HG02588 (cell line): Measurements from ENCODE around the gene SMIM44.
"Not testable (repeated sequence)": the region's sequence is repeated elsewhere in the genome, so short reads cannot be mapped to it uniquely, and the experiment has no call there.

ENCODE experiments used
- ATAC-seq: cut with Tn5 transposase; IDR thresholded peaks from one replicate; pipeline ENCODE4 v1.9.1; 2021; ENCODE audit warnings: mild to moderate bottlenecking, moderate library complexity; ENCODE audit not compliant: unreplicated experiment

Gene SMIM44

DNA sequence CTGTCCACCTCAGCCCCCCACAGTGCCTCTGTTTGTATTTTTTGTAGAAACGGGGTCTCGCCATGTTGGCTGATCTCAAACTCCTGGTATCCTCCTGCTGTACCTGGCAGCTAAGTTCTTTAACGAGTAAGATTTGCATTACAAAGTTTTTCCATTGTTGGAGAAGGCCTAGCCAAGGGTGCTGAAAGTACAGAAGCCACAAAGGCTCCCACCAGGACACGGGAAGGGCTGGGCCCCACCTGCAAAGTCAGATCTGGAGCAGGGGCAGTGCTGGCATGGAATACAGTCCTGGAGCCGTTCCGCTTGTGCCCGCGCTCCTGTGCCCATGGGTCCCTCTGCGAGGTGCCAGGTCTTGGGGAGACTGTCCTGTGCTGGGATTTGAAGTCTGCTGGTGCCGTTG lies 35.0 kb upstream of the SMIM44 start:
- no peak for ATAC-seq

DNA sequence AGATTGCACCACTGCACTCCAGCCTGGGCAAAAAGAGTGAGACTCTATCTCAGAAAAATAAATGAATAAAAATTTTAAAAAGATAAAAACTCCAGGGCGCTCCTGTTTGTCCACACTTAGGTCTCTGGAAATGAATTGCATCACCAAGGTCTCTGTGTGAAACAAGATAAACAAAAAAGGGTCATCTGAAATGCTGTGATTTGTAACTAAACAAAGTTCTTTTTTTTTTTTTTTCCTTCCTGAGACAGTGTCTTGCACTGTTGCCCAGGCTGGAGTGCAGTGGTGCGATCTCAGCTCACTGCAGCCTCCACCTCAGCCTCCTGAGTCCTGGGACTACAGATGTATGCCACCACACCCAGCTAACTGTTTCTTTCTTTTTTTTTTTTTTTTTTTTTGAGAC lies 34.4 kb upstream of the SMIM44 start:
- no peak for ATAC-seq

DNA sequence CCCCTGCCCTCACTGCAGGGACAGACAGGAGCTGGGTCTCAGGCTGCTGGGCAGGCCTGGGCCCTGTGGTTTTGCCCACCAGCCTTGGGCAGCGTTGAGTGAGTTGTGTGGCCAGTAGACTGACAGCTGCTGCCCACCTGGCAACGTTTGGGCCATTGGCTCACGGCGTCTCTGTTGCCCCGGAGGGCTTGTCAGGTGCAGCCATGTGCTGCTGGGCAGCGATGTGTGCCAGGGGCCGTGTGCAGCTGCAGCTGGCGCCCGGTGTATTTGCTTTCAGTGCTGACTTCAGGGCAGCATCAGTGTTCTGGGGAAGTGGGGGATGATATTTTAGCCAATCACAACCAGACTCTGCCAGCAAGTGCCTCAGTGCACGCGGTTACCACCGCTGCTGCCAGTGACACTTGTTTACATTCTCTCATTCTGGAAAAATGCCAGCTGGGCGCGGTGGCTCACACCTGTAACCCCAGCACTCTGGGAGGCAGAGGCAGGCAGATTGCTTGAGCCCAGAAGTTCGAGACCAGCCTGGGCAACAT lies 33.5 kb upstream of the SMIM44 start:
- ATAC-seq: no peak

DNA sequence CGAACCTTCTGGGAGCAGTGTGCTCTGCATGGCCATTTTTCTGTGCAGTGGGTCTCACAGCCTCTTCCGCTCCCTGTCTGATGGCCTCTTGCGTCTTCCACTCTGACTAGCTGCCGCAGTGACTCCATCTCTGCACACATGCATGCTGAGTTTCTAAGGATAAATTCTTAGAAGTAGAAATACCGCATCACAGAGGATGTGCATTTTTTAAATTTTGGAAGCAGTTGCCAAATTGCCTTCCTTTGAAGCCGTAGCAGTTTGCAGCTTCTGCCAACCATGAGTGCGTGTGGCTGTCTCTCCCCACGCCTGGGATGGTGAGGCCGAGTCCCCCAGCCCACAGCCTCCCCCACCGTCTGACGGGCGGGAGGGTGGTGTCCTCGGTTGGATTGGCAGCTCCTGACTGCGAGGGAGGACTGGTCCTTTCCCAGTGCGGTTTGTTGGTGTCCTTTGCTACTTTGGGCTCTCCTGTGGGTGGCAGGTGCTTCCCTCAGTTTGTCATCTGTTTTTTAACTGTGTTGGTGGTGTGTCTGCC lies 32.7 kb upstream of the SMIM44 start:
- ATAC-seq: no peak

DNA sequence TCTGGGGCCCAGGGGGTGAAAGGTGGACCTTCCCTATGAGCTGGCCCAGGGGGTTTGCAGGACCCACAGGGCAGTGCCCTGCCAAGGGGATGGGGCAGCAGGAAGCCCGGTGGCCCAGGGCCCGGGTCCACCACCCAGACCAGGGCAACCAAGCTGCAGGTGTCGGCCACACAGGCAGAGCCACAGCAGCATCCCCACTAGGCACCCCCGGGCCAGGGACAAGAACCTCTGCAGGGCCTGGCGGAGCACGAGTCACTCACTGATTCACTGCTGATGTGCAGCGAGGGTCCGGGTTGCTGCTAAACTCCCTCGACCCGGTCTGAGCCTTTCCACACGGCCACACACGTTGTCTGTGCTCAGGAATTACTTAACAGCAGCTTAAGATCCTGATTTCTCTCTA lies 31.7 kb upstream of the SMIM44 start:
- no peak for ATAC-seq

DNA sequence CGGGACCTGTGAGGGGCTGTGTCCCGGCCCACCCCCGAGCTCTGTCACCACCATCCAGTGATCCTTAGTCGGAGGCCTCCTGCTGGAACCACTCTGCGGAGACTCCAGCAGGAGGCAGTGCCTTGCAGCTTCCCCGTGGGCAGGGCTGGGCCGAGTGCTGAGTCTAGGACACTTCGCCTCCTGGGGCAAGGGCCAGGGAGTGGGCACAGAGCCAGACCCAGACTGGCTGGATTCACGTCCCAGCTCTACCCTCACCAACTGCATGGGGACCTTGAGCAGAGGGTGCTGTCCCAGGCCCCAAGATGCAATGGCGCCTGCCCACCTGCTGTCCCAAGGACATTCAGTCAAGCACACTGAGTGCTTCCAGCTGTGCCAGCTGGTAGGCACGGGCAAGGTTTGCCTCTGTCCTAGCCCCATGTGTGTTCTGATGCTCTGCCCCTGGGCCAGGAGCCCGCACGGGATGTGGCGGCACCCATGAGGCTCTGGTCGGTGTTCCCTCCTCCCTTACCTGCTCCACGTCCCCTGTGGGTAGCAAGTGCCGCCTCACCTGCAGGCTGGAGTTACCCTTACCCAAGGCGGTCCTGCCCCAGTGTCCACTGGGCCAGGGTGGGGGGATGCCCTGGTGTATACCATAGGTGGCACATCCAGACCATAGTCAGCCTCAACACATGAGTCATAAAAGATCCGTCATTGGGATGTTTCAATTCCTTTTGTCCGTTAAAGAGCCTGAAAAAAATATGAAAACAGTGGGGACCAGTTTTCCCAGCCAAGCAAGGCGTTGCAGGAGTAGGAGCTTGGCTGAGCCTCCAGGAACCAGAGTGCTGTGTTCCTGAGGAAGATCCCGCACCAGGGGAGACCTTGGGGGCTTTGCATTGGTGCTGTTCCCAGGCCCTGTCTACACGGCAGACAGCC lies 30.2 kb upstream of the SMIM44 start:
- ATAC-seq: no peak

DNA sequence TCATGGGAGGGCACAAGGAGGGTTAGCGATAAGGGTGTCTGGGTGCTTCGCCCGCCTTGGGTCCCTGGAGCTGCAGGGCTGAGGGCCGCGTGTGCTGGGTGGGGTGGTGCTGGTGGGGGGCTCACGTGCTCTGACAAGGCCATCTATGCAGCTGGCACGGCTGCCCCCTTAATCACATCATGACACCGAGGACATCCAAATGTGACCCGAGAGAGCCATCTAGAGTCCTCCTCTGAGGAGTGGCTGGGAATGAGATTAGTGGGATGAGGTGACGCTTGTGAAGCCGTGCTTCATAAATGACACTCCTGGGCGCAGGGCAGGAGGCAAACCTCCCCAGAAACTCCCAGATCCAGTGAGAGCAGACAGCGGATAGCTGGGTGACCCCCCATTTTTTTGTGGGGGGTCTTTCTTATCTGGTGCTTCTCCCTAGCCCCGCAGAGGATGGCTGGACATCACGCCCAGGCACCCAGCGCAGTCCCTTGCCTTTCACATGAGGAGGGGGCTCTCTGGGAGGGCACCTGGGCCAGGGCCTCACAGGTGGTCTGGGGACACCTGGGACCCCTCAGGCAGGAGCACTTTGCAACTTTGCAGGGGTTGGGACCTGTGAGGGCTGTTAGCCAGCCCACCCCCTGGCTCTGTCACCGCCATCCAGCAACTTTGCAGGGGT lies 29.5 kb upstream of the SMIM44 start:
- ATAC-seq: no peak

DNA sequence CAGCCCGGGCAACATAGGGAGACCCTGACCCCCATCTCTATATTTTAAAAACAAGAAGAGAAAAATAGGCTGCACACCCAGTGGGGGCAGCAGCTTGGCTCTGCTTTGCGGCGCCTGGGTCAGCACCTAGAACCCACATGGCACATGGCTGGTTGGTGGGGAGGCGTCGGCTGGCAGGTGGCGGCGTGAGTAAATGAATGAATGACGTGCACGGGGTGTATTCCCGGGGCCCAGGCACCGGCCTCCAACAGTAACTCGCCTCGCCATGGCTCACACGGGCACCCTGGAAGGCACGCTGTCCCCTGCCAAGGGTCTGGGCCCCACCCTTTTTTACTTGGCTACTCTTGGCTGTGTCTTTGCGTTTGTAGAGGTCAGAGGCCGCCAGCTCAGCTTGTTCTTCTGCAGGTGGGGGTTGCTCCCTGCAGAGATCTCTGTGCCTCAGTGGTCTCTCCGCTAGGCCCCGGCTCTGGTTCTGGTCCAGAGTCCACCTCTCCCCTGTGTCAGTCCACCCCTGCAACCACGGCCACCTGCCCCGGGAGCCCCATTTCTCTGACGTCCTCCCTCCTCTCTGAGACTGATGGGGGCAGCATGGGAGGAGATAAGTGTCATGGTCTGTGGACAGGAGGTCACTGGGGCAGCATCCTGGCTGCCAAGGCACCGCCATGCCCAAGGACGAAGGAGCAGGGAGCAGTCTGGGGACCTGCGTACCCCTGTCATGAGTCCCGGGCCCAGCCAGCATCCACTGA lies 28.4 kb upstream of the SMIM44 start:
- ATAC-seq: no peak

DNA sequence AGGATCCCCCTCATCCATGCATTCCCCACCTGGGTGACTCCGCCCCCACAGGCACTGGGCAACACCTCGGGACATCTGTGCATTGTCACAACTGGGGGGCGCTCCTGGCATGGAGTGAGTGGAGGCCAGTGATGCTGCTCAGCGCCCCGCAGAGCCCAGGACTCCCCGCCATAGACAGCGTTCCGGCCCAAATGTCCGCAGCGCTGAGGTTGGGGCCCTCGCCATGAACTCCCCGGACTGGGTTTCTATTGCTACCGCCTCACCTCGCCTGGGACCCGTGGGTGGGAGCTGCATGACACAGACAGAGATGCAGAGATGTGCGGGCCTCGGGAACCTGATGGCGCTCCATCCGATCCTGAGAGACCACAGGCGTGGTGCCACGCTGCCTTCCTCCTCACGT lies 27.5 kb upstream of the SMIM44 start:
- no peak for ATAC-seq

DNA sequence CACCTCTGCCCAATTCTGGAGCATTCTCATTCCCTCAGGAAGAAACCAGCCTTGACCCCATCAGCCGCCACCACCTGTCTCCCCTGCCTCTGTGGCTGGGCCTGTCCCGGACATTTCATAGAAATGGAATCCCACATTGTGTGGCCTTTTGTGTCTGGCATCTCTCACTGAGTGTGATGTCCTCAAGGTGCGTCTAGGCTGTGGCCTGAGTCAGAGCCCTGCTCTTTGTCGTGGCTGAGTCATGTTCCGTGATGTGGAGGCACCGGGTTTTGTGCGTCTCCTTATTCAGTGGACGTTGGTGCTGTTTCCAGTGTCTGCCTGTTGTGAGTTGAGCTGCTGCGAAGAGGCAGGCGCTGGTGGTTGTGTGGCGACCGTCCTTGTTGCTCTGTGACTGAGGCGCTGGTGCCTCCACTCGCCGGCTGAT lies 26.3 kb upstream of the SMIM44 start:
- ATAC-seq: no peak

DNA sequence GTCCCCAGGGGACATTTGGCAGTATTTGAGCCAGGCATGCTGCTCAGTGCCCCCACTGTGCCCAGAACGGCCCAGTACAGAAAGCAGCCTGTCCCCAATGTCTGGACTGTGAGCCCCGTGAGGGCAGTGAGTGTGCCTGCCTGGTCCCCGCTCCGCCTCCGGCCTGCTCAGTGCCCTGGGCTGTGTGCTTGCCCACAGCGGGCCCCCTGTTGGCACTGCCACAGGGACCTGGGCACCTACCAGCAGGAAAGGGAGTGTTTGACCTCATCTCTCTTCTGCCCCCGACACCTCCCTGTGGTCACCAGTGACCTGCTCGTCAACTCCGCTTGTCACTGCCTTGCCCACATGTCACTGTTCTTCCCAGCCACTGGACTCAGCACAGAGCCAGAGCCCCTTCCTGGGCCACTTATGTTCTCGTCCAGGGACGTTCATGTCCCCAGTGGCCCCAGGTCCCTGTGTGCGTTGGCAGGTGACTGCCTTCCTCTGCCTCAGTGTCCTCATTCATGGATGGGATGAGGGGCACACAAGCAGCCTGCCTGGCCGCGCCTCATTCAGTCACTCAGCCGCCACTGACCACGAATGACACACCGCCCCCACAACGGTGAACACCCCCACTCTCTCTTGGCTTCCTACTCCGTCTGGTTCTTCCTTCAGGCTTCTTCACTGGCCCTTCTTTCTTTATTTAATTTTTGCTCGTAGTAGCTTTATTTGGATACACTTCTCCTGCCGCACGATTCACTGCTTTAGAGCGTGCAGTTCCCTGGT lies 25.7 kb upstream of the SMIM44 start:
- ATAC-seq: no peak

DNA sequence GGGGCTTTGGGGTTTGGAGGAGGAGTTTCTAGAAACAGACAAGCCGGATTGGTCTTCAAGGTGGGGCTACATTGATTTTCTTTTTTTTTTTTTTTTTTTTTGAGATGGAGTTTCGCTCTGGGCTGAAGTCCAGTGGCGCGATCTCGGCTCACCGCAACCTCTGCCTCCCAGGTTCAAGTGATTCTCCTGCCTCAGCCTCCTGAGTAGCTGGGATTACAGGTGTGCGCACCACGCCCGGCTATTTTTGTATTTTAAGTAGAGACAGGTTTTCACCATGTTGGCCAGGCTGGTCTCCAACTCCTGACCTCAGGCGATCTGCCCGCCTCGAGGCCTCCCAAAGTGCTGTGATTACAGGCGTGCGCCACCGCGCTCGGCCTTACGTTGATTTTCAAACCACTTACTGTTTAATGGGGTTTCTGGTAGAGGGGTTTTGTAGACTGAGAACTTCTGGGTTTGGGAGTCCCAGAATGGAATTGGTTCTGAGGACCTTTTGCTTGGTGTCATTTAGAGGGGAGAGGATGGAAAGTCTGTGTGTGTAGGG lies 24.9 kb upstream of the SMIM44 start:
- not testable (repeated sequence) for ATAC-seq

DNA sequence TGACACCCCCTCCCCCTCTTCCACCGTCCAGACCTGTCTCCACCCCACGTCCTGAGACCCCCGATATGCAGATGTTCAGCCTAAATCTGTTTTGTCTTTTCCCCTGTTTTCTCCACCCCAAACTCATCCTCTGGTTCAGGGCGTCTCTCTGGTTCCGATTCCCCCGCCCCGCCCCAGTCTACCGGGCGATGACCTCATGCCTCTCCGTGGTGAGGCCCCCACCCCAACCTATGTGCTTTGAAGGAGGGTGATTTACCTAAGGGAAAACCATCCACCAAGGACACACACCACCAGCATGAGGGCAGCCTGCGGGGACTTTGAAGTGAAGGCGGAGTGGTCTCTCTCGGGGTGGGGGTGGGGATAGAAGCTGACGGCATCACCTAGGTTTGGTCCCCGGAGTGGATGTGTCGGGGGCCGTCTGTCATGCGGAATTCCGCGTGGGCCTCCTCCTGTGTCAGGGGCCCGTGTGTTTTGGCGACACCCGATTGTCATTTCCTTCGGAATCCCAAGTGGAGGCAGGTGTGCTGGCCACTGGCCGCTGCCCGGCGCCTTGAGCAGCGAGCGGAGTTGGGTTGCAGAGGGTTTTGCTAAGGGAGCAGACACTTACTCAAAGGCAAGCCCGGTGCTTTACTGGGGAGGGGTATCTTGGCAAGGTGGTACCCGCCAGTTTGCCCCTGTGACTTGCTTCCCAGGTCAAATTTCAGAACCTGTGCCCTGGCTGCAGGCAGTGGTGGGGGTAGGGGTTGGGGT lies 24.3 kb upstream of the SMIM44 start:
- no peak for ATAC-seq

DNA sequence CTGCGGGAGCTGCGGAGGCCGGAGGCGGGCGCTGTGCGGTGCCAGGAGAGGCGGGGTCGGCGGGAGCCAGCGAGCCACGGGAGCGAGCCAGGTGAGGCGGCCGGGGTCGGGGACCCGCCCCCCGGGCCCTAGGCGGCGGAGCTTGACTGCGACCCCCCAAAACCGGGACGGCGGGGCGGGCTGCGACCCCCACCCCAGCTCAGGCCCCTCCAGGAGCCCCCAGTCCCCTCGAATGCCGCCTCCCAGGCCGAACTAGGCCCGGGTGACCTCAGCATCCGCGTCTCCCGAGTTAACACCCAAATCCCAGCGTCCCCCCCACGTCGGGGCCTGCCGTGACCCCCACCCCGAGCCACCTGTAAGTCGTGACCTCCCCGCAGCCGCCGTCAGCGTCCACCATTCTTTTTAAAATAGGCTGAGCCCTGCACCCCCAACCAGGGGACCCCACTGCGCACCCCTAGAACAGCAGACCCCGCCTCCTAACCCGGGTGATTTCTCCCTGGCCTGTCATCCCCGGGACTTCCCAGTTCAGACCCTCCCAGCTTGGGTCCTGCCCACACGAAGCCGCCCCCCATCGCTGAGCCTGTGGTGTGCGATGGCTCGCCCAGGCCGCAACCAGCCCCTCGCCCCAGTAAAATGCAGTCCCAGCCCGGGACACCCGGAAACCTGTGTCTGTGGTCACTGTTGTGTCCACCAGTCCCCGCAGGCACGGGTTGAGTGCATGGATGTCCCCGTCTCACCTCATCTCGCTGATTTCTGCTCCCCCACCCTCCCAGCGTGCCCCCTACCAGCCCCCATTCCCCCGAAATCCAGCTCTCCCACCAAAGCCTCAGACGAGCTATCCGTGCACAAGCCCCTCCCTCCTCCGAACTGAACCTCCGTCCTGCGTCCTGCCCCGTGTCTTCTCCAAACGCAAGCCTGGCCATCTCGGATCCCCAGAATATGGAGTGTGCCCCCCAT lies 23.4 kb upstream of the SMIM44 start:
- ATAC-seq: peak; percentile 32

DNA sequence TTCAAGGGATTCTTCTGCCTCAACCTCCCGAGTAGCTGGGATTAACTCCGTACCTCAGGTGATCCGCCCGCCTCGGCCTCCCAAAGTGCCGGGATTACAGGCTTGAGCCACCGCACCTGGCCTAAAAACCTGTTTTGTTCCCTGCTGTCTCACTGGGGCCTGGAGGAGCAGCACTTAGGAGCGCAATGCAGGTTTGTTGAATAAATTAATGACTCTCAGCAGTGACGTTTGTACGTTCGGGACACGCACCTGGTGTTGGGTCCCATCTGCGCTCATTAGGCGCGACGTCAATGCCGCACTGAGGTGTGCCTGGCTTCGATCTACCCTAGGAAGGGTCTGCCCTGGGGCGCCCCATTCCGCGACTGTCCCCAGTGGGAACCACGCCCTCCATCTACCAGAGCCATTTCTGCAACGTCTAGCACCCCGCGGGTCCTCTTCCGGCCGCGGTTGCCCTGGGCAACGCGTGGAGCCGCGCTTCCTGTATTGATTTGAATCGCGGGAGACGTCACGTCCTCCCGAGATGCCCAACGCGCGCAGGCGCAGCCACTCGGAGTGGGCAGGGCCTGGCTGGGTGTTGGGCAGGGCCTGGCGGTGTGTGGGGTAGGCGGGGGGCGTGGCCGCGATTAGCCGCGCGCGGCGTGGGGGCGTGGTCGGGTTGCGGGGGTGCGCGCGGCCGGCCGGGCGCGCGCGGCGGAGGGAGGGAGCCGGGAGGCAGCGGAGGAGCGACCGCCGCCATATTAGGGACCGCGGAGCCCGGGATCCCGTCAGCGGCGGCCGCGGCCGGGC lies 22.6 kb upstream of the SMIM44 start, which contains the start of gene FZR1:
FZR1 (plus strand) TSS at position 714 of the 786 bp plus-strand sequence. CDS start 16,679 bp downstream, outside the sequence.
- peak; percentile 82 for ATAC-seq

DNA sequence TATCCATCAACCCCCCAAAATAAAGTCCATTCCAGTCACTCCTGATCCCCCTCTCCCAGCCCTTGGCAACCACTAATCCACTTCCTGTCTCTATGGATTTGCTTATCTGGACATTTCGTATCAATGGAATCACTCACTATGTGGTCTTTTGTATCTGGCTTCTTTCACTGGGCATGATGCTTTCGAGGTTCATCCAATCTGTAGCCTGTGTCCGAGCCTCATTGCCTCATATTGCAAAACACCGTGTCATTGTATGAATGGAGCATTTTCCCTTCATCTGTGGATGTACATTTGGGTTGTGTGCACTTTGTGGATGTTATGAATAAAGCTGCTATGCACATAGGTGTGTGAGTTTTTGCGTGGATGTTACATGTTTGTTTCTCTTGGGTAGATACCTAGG lies 21.5 kb upstream of the SMIM44 start:
- ATAC-seq: no peak

DNA sequence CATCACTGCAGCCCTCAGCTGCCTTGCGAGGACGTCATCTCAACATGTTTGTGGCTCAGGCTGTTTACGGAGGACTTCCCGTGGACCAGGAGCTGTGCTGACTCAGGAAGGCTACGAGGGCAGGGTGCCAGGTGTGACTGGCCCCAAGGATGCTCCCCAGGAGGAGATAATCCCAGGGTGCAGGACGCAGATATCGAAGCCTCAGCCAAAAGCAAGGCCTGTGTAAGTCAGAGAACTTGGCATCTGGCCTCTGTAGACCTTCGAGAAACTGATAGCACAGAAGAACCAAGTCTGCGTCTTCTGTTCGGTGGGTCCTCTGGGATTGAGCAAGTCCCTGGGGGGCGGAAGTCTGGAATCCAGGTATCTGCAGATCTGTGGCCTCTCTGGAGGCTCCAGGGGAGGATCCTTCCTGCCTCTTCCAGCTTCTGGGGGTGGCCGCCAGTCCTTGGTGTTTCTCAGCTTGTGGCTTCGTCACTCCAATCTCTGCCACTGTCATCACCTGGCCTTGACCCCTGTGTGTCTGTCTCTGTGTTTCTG lies 19.9 kb upstream of the SMIM44 start:
- no peak for ATAC-seq
